ENCODE measurements around the gene RBL2.
"Not testable (repeated sequence)": the region's sequence is repeated elsewhere in the genome, so short reads cannot be mapped to it uniquely, and the experiment has no call there.

RBL2 gene

DNA sequence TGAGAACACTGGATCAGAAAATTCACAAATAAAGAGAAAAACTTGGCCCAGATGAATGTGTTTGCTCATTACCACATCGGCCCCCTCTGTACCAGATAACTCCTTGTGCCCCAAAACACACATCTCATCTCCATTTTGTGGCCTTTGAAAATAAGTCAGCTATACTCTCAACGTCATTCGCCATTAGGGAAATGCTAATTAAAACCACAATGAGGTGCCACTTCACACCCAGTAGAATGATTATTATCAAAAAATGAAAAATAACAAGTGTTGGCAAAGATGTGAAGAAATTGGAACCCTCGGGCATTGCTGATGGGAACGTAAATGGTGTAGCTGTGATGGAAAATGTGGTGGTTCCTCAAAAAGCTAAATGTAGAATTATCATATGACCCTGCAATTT lies 103.4 kb downstream of the RBL2 start:
- no peak for DNase-seq (ENCODE audit: low spot score)

DNA sequence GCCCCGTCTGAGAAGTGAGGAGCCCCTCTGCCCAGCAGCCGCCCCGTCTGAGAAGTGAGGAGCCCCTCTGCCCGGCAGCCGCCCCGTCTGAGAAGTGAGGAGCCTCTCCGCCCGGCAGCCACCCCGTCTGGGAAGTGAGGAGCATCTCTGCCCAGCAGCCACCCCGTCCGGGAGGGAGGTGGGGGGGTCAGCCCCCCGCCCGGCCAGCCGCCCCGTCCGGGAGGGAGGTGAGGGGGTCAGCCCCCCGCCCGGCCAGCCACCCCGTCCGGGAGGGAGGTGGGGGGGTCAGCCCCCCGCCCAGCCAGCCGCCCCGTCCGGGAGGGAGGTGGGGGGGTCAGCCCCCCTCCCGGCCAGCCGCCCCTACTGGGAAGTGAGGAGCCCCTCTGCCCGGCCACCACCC lies 105.1 kb downstream of the RBL2 start:
- not testable (repeated sequence) for DNase-seq (ENCODE audit: low spot score)

DNA sequence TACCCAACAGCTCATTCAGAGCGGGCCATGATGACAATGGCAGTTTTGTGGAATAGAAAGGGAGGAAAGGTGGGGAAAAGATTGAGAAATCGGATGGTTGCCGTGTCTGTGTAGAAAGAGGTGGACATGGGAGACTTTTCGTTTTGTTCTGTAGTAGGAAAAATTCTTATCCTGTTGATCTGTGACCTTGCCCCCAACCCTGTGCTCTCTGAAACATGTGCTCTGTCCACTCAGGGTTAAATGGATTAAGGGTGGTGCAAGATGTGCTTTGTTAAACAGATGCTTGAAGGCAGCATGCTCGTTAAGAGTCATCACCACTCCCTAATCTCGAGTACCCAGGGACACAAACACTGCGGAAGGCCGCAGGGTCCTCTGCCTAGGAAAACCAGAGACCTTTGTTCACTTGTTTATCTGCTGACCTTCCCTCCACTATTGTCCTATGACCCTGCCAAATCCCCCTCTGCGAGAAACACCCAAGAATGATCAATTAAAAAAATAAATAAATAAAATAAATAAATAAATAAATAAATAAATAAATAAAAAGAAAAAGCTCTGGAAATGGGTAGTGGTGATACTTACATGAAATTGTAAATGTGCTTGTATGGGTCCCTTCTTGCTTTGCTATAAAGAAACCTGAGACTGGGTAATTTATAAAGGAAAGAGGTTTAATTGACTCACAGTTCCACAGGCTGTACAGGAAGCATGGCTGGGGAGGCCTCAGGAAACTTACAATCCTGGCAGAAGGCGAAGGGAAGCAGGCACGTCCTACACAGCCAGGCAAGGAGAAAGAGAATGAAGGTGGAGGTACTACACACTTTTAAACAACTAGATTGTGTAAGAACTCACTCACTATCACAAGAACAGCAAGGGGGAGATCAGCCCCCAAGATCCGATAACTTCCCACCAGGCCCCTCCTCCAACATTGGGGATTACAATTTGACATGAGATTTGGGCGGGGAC lies 105.8 kb downstream of the RBL2 start:
- DNase-seq (ENCODE audit: low spot score), result not testable (repeated sequence)

Measured in globus pallidus (tissue), 1 donor.